Vagina (tissue), 2 donors: ENCODE measurements around the gene TM9SF2. TPM values are rescaled to one million over a fixed set of nuclear protein-coding genes. Genes with fewer than 3 reads are reported as not detected.
"Not testable (repeated sequence)": the region's sequence is repeated elsewhere in the genome, so short reads cannot be mapped to it uniquely, and the experiment has no call there.

Experiments
- DNase-seq, 2 donors: peaks; one replicate each; pipeline ENCODE4 v3.0.0-alpha.2; 2017; ENCODE audit errors: extremely low spot score in 2 of 2
- H3K27ac ChIP-seq: fragments of 200-600 bp; sonication (generic); one replicate; pipeline ENCODE4 v1.5.1; 2019
- H3K27me3 ChIP-seq: fragments of 200-600 bp; sonication (generic); one replicate; pipeline ENCODE4 v1.5.1; 2019
- H3K36me3 ChIP-seq, 2 donors: fragments of 200-600 bp; sonication (generic); one replicate each; pipeline ENCODE4 v1.5.1; 2017 to 2019
- H3K4me1 ChIP-seq: fragments of 200-600 bp; sonication (generic); one replicate; pipeline ENCODE4 v1.5.1; 2019
- H3K4me3 ChIP-seq, 2 donors: fragments of 200-600 bp; sonication (generic); 1 replicate in 1 of 2; 2 replicates in 1 of 2; pipeline ENCODE4 v1.5.1; 2016 to 2019
- H3K9me3 ChIP-seq: fragments of 200-600 bp; sonication (generic); one replicate; pipeline ENCODE4 v1.5.1; 2019
- POLR2A ChIP-seq, 2 donors: fragments of 450-650 bp; IDR thresholded peaks; one replicate each; pipeline ENCODE4 v1.6.1; 2017; ENCODE audit warnings: antibody characterized with exemption in 2 of 2, mild to moderate bottlenecking in 2 of 2, moderate library complexity in 2 of 2
- POLR2AphosphoS5 ChIP-seq, 2 donors: sonication (generic); formaldehyde crosslinking; IDR thresholded peaks; one replicate each; pipeline ENCODE4 v1.9.0; 2017; ENCODE audit warnings: antibody characterized with exemption in 2 of 2, mild to moderate bottlenecking in 2 of 2, low read depth in 1 of 2; ENCODE audit not compliant: insufficient read depth in 1 of 2
- intact Hi-C: fragments of 100-400 bp; cut with DNase I; formaldehyde crosslinking; loops from one replicate; pipeline ENCODE4 v1.15.1; 2023
- total RNA-seq: library from RNA; depleted of rRNA; stranded (reverse); fragments of >200 nt; gene quantifications from one replicate; pipeline ENCODE4 v1.2.3, GENCODE V29; 2016
- TF ChIP-seq, protein P1 (sequence below), 3 experiments: fragments of 450-650 bp in 2 of 3; fragments of 200-600 bp in 1 of 3; sonication (generic) in 1 of 3; IDR thresholded peaks; one replicate each; pipeline ENCODE4 v1.5.1; 2017 to 2019; ENCODE audit warnings: antibody characterized with exemption in 3 of 3, mild to moderate bottlenecking in 2 of 3, moderate library complexity in 2 of 3

The TM9SF2 gene
- total RNA-seq, 1 donor from 2014 or later = 59.2 TPM

DNA sequence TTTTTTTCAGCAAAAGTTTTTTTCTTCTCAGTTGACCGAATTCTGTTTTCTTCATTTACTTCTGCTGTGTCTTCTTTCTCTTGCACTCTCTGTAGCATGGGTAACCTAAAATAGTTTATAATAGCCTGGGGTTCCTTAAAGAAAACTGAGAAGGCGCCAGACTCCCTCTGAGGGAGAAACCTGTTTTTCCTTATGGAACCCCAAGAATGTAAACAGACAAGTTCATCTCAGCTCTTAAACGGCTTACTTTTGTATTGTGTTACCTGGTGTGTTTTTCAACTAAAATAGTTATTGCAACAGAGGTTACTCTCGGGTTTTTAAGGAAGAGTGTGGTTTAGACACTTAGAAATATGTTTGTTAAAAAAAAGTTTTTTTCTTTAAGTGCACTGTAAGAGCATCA, 23.8 kb upstream of the TM9SF2 start:
- no peak overlapping the region for H3K4me3 ChIP-seq
- no peaks in the 10 kb centered on the region for H3K9me3 ChIP-seq
- TF ChIP-seq, protein P1, sequence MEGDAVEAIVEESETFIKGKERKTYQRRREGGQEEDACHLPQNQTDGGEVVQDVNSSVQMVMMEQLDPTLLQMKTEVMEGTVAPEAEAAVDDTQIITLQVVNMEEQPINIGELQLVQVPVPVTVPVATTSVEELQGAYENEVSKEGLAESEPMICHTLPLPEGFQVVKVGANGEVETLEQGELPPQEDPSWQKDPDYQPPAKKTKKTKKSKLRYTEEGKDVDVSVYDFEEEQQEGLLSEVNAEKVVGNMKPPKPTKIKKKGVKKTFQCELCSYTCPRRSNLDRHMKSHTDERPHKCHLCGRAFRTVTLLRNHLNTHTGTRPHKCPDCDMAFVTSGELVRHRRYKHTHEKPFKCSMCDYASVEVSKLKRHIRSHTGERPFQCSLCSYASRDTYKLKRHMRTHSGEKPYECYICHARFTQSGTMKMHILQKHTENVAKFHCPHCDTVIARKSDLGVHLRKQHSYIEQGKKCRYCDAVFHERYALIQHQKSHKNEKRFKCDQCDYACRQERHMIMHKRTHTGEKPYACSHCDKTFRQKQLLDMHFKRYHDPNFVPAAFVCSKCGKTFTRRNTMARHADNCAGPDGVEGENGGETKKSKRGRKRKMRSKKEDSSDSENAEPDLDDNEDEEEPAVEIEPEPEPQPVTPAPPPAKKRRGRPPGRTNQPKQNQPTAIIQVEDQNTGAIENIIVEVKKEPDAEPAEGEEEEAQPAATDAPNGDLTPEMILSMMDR (IDR thresholded peaks at IDR 0.05) = no peak
- TF ChIP-seq POLR2A (IDR thresholded peaks at IDR 0.05) = no peak
- no peak for TF ChIP-seq POLR2AphosphoS5 (IDR thresholded peaks at IDR 0.05; ENCODE audit: insufficient read depth in 1 of 2, low read depth in 1 of 2)
- peaks cover 6% of the 10 kb centered on the region for H3K4me1 ChIP-seq
- H3K36me3 ChIP-seq = no peaks in the 10 kb centered on the region
- intact Hi-C loops = no loop called here
- no peaks in the 10 kb centered on the region for H3K27me3 ChIP-seq
- DNase-seq = no peak
- H3K27ac ChIP-seq = no peak overlapping the region

DNA sequence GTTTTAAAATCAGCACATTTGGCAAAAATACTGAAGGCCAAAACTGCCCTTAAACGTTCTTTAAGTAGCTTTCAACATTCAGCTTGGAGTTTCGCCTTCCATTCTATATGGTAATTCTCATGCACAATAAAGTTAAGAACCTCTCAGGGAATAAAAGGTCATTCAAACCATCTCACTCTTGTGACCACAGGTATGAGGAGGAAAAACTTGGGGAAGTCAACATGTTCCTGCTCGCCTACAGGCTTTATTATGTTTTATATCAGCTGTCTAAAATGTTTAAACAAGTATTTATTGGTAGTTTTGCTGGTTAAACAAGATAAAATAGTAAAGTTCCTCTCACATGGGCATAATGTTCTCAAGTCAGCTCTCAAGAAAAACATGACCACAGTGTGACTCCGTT, 19.9 kb upstream of the TM9SF2 start:
- intact Hi-C loops = no loop called here
- no peak for TF ChIP-seq POLR2AphosphoS5 (IDR thresholded peaks at IDR 0.05; ENCODE audit: insufficient read depth in 1 of 2, low read depth in 1 of 2)
- TF ChIP-seq, protein P1 (IDR thresholded peaks at IDR 0.05) = no peak
- Histone ChIP-seq H3K27me3 (no peaks in the 10 kb centered on the region), H3K27ac (no peak overlapping the region), H3K4me3 (no peak overlapping the region), H3K4me1 (peaks cover 6% of the 10 kb centered on the region), H3K36me3 (no peaks in the 10 kb centered on the region), H3K9me3 (no peaks in the 10 kb centered on the region)
- no peak for DNase-seq

DNA sequence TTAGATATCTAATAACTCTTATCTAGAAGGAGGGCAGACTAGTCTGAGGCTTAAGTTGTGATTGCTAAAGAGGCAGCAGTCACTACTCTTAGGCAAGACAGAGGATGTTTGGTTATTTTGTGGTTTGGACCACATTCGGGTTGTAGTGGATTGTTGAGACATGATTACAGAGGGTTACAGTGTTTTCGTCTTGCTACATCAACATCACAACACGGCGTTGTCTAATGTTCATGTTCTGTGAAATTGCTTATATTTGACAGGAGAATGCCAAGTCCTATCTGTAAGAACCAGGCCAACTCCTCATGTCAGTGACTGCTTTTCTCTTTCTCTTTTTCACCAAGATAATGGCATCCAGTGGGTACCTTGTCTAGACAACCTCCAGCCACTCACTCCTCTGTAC, 16.8 kb upstream of the TM9SF2 start:
- Histone ChIP-seq H3K27me3 (no peaks in the 10 kb centered on the region), H3K4me3 (no peak overlapping the region), H3K9me3 (no peaks in the 10 kb centered on the region), H3K4me1 (peaks cover 6% of the 10 kb centered on the region), H3K27ac (no peak overlapping the region), H3K36me3 (no peaks in the 10 kb centered on the region)
- no peak for DNase-seq
- intact Hi-C loops = no loop called here
- TF ChIP-seq POLR2A (IDR thresholded peaks at IDR 0.05) (no peak), POLR2AphosphoS5 (IDR thresholded peaks at IDR 0.05; ENCODE audit: insufficient read depth in 1 of 2, low read depth in 1 of 2) (no peak)
- TF ChIP-seq, protein P1 (IDR thresholded peaks at IDR 0.05) = no peak

DNA sequence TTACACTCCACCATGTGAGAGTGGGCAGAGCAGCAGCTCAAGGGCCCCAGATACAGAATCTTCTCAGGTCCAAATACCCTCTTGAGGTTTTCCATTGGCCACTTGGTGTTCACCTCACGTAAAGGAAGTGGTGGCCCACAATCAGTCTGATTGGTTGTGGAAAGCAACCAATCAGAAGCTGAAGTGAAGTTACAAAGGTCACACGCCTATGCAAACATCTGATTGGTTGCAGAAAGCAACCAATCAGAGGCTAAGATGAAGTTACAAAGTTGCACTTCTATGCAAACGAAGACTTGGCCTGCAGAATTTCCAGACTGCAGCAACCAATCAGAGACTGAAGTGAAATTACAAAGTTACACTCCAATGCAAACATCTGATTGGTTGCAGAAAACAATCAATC, 14.3 kb upstream of the TM9SF2 start:
- TF ChIP-seq POLR2AphosphoS5 (IDR thresholded peaks at IDR 0.05; ENCODE audit: insufficient read depth in 1 of 2, low read depth in 1 of 2) (no peak), POLR2A (IDR thresholded peaks at IDR 0.05) (no peak)
- TF ChIP-seq, protein P1 (IDR thresholded peaks at IDR 0.05) = no peak
- DNase-seq = no peak

DNA sequence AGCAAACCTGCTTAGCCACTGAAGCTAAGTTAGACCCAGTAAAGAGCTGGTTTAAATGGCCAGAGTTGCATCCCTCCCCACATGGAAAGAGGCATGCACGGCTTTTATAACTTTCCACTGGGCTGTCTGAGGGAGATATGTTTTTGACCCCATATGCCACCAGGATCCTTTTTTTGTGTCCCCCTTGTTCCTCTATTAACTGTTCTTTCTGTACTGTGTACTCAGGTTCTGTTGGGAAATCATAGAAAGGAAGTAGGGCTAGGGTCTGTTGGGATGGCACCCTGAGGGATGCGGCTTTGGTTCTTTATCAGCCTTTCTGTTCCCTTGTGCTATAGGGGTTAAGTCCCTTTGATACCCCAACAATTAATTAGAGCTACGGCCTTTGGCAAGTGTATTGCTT, 12.2 kb upstream of the TM9SF2 start:
- no peaks in the 10 kb centered on the region for H3K36me3 ChIP-seq
- no peaks in the 10 kb centered on the region for H3K9me3 ChIP-seq
- H3K4me1 ChIP-seq = no peaks in the 10 kb centered on the region
- H3K27ac ChIP-seq = no peak overlapping the region
- no peak for TF ChIP-seq POLR2AphosphoS5 (IDR thresholded peaks at IDR 0.05; ENCODE audit: insufficient read depth in 1 of 2, low read depth in 1 of 2)
- TF ChIP-seq, protein P1 (IDR thresholded peaks at IDR 0.05) = no peak
- no peak for TF ChIP-seq POLR2A (IDR thresholded peaks at IDR 0.05)
- H3K27me3 ChIP-seq = no peaks in the 10 kb centered on the region
- H3K4me3 ChIP-seq = no peak overlapping the region
- DNase-seq = no peak
- intact Hi-C loops = no loop called here

More for the DNA sequence above, 14.3 kb upstream of the TM9SF2 start:
- intact Hi-C loops = no loop called here
- no peaks in the 10 kb centered on the region for H3K27me3 ChIP-seq
- H3K4me3 ChIP-seq = no peak overlapping the region
- peaks cover 2% of the 10 kb centered on the region for H3K4me1 ChIP-seq
- no peaks in the 10 kb centered on the region for H3K36me3 ChIP-seq
- no peak overlapping the region for H3K27ac ChIP-seq
- H3K9me3 ChIP-seq = no peaks in the 10 kb centered on the region

DNA sequence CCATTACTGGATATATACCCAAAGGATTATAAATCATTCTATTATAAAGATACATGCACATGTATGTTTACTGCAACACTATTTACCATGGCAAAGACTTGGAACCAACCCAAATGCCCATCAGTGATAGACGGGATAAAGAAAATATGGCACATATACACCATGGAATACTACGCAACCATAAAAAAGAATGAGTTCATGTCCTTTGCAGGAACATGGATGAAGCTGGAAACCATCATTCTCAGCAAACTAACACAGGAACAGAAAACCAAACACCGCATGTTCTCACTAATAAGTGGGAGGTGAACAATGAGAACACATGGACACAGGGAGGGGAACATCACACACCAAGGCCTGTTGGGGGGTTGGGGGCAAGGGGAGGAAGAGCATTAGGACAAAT, 9.5 kb upstream of the TM9SF2 start:
- intact Hi-C loops, H3K27me3 ChIP-seq, DNase-seq, H3K4me3 ChIP-seq, H3K27ac ChIP-seq, H3K4me1 ChIP-seq, H3K36me3 ChIP-seq, H3K9me3 ChIP-seq: not testable (repeated sequence)
